Chondrocyte (in vitro differentiated cells): ENCODE measurements around the gene COL1A1. TPM values are rescaled to one million over a fixed set of nuclear protein-coding genes. Genes with fewer than 3 reads are reported as not detected.

ENCODE experiments used
- DNase-seq: peaks from one replicate; pipeline ENCODE4 v3.0.0; 2021; ENCODE audit warnings: mixed read lengths, low spot score
- H3K27ac Mint-ChIP-seq: one replicate; pipeline ENCODE4 v1.8.0; 2021; ENCODE audit warnings: mild to moderate bottlenecking, moderate library complexity, mixed read lengths; ENCODE audit not compliant: unreplicated experiment
- H3K27me3 Mint-ChIP-seq: 2 replicates; pipeline ENCODE4 v1.8.0; 2021; ENCODE audit warnings: low read depth, mixed read lengths
- H3K36me3 Mint-ChIP-seq: 2 replicates; pipeline ENCODE4 v1.8.0; 2021; ENCODE audit warnings: low read depth, mixed read lengths
- H3K4me1 Mint-ChIP-seq: 2 replicates; pipeline ENCODE4 v1.8.0; 2021; ENCODE audit warnings: low read depth, mild to moderate bottlenecking, mixed read lengths
- H3K4me3 Mint-ChIP-seq: one replicate; pipeline ENCODE4 v1.8.0; 2021; ENCODE audit warnings: mild to moderate bottlenecking, moderate library complexity, mixed read lengths; ENCODE audit not compliant: unreplicated experiment
- H3K9me3 Mint-ChIP-seq: 2 replicates; pipeline ENCODE4 v1.8.0; 2021; ENCODE audit warnings: low read depth, mixed read lengths
- total RNA-seq: library from RNA; stranded (reverse); gene quantifications from 3 replicates; pipeline ENCODE4 v1.2.1, GENCODE V29; 2021
- TF ChIP-seq, protein P1 (sequence below): fragments of 200-600 bp; sonication (generic); IDR thresholded peaks from 2 replicates; pipeline ENCODE4 v1.5.0; 2021; ENCODE audit warnings: antibody characterized with exemption, mild to moderate bottlenecking, moderate library complexity

Gene COL1A1
- total RNA-seq, 1 donor from 2014 or later, result 35,333 TPM

DNA sequence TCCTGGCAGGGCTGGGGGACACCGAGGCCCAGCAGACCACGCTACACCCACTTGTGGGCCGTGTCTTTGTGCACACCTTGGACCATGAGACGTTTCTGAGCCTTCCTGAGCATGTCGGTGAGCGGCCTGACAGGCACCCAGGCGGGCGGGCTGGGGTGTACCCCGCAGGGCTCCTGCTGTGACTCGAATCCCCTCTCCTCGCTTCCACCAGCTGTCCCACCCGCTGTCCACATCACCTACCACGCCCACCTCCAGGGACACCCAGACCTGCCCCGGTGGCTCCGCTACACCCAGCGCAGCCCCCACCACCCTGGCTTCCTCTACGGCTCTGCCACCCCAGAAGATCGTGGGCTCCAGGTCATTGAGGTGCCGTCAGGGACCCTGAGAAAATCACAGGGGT lies 34.1 kb downstream of the COL1A1 start:
- Mint-ChIP-seq H3K27me3 (no peaks in the 10 kb centered on the region), H3K4me1 (peaks cover 30% of the 10 kb centered on the region), H3K9me3 (no peaks in the 10 kb centered on the region), H3K4me3 (no peak overlapping the region), H3K27ac (no peak overlapping the region), H3K36me3 (peaks cover 3% of the 10 kb centered on the region)
- TF ChIP-seq, protein P1, sequence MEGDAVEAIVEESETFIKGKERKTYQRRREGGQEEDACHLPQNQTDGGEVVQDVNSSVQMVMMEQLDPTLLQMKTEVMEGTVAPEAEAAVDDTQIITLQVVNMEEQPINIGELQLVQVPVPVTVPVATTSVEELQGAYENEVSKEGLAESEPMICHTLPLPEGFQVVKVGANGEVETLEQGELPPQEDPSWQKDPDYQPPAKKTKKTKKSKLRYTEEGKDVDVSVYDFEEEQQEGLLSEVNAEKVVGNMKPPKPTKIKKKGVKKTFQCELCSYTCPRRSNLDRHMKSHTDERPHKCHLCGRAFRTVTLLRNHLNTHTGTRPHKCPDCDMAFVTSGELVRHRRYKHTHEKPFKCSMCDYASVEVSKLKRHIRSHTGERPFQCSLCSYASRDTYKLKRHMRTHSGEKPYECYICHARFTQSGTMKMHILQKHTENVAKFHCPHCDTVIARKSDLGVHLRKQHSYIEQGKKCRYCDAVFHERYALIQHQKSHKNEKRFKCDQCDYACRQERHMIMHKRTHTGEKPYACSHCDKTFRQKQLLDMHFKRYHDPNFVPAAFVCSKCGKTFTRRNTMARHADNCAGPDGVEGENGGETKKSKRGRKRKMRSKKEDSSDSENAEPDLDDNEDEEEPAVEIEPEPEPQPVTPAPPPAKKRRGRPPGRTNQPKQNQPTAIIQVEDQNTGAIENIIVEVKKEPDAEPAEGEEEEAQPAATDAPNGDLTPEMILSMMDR, result no peak
- no peak for DNase-seq

DNA sequence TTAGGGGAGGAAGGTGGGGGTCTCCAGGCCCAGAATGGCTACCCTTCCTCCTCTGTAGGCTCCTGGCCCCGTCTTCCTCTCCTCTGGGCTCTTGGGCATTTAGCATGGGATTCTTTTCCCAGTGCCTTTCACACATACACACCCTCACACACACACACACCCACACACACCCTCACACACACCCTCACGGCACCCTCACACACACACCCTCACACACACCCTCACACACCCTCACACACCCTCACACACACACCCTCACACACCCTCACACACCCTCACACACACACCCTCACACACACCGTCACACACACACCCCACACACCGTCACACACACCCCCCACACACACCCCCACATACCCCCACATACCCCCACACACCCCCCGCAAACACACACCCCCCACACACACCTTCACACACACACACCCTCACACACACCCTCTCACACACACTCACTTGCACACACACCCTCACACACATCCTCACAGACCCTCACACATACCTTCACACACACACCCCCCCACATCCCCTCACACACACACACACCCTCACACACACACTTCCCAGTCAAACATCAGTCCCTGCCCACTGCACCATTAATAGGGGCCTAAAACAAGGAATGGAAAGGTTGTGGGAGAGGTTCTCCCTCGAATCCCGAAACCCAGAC lies 34.8 kb downstream of the COL1A1 start:
- H3K27ac Mint-ChIP-seq, result no peak overlapping the region
- peaks cover 3% of the 10 kb centered on the region for H3K36me3 Mint-ChIP-seq
- H3K4me3 Mint-ChIP-seq, result no peak overlapping the region
- TF ChIP-seq, protein P1, result no peak
- H3K4me1 Mint-ChIP-seq, result peaks cover 29% of the 10 kb centered on the region
- H3K9me3 Mint-ChIP-seq, result no peaks in the 10 kb centered on the region
- no peak for DNase-seq
- no peaks in the 10 kb centered on the region for H3K27me3 Mint-ChIP-seq

DNA sequence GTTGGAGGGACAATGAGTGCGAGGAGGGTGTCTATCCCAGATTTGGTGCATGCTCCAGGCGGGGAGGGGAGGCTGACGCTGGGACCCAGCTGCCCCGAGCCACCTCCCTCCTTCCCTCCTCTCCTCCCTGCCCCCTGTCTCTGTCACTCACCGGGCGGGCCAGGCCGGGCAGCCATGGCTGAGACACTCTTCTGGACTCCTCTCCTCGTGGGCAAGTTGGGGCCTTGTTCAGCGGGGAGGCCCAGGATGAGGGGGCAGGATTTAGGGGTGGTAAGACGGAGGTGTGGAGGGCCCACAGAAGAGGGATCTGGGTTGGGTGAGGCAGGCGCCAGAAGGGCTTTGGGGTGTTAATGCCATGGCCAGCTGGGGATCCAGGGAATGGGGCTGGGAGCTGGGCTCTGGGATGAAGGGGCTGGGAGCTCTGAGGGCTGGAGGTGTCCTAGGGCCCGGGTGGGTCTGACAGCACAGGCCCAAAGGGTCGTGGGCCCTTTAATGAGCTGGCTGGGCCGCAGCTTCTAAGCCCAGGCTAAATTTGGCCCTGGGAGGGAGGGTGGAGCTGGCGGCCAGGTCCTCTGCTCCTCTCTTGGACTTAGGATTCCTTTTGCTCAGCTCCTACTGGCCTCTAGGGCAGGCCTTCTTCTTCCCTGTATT lies 35.4 kb downstream of the COL1A1 start, which contains the start of gene SGCA:
TSS of gene SGCA (plus strand) at position 139 of the 651 bp plus-strand sequence. CDS start at position 175, 36 bp downstream.
- TF ChIP-seq, protein P1, result no peak
- H3K36me3 Mint-ChIP-seq, result peaks cover under 1% of the 10 kb centered on the region
- no peaks in the 10 kb centered on the region for H3K27me3 Mint-ChIP-seq
- H3K4me1 Mint-ChIP-seq, result peaks cover 30% of the 10 kb centered on the region
- peak within 1 kb of the TSS; percentile 74 for H3K27ac Mint-ChIP-seq
- no peak for DNase-seq
- H3K4me3 Mint-ChIP-seq, result no peak within 1 kb of the TSS
- H3K9me3 Mint-ChIP-seq, result no peaks in the 10 kb centered on the region

DNA sequence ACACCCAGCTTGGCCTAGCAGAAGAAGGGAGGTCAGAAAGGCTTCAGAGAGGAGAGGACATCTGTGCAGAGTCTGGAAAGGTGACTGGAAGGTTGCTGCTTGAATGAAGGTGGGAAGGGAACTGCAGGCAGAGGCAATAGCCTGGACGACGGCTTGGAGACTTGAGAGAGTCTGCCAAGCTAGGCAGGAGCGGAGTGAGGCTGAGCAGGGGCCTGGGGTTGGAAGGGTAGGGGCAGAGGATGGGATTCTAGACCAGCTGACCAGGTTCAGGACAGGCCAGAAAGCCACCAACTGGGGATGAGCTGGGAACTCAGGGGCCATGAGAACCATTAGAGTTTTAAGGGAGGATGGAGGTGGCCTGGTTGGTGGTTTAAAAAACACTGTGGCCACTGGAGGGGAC lies 36.0 kb downstream of the COL1A1 start:
- no peaks in the 10 kb centered on the region for H3K9me3 Mint-ChIP-seq

DNA sequence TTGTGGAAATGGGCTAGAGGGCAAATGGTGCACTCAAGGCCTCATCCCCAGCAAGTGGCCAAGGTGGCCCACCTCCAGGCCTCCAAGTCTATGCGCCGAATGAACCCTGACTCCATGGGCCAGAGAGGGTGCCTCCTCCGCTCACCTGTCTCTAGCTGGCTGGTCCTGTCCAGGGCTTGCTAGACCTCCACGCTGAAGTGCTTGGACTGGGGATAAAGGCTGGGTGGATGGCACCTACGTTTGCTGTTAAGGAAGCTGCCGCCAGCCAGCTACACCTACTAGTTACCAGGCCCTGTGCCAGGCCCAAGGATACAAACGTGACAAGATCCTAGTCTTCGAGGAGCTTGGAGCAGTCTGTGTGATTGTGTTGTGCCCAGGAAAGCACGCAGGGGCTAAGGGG lies 36.4 kb downstream of the COL1A1 start:
- Mint-ChIP-seq H3K4me1 (peaks cover 33% of the 10 kb centered on the region), H3K27ac (peak overlapping the region; percentile 74), H3K9me3 (no peaks in the 10 kb centered on the region), H3K27me3 (no peaks in the 10 kb centered on the region), H3K36me3 (no peaks in the 10 kb centered on the region), H3K4me3 (no peak overlapping the region)
- TF ChIP-seq, protein P1, result no peak
- no peak for DNase-seq

More for the DNA sequence above, 36.0 kb downstream of the COL1A1 start:
- TF ChIP-seq, protein P1, result no peak
- H3K27me3 Mint-ChIP-seq, result no peaks in the 10 kb centered on the region
- no peaks in the 10 kb centered on the region for H3K36me3 Mint-ChIP-seq
- peaks cover 33% of the 10 kb centered on the region for H3K4me1 Mint-ChIP-seq
- H3K4me3 Mint-ChIP-seq, result no peak overlapping the region
- H3K27ac Mint-ChIP-seq, result peak overlapping the region; percentile 74
- no peak for DNase-seq
